Activated B cell treated with CpG ODN at 0.5 μM for 24 hours (primary cell): ENCODE results near the gene NDUFS2. TPM values are rescaled to one million over a fixed set of nuclear protein-coding genes. Genes with fewer than 3 reads are reported as not detected.

Experiments used
- ATAC-seq: fragments of 200-7000 bp; cut with Tn5 transposase; one replicate; pipeline ENCODE4 v1.10.0; 2021; ENCODE audit warnings: low read depth, mild to moderate bottlenecking, moderate library complexity
- CTCF ChIA-PET: fragments of 350-600 bp; sonication (Branson Sonifier 250); formaldehyde crosslinking; loops from one replicate; lab custom pipeline; 2021; ENCODE audit warnings: antibody characterized with exemption; lab: Charles Lee
- POLR2A ChIA-PET: fragments of 350-600 bp; sonication (Branson Sonifier 250); formaldehyde crosslinking; loops from one replicate; lab custom pipeline; 2021; ENCODE audit warnings: antibody characterized with exemption; lab: Charles Lee
- DNase-seq: peaks from one replicate; pipeline ENCODE4 v3.0.0; 2022
- H3K27ac Mint-ChIP-seq: one replicate; pipeline ENCODE4 v1.8.0; 2020; ENCODE audit warnings: mixed read lengths
- H3K27me3 Mint-ChIP-seq: one replicate; pipeline ENCODE4 v1.8.0; 2021; ENCODE audit warnings: mixed read lengths
- H3K36me3 Mint-ChIP-seq: one replicate; pipeline ENCODE4 v1.8.0; 2021; ENCODE audit warnings: low read depth, mixed read lengths
- H3K4me1 Mint-ChIP-seq: one replicate; pipeline ENCODE4 v1.8.0; 2021; ENCODE audit warnings: mixed read lengths
- H3K4me3 Mint-ChIP-seq: one replicate; pipeline ENCODE4 v1.8.0; 2020; ENCODE audit warnings: mild to moderate bottlenecking, mixed read lengths
- H3K9me3 Mint-ChIP-seq: one replicate; pipeline ENCODE4 v1.8.0; 2020; ENCODE audit warnings: mixed read lengths
- CTCF ChIP-seq: fragments of 200-600 bp; IDR thresholded peaks from one replicate; pipeline ENCODE4 v1.8.0; 2022; ENCODE audit warnings: antibody characterized with exemption, mild to moderate bottlenecking
- intact Hi-C: fragments of 100-400 bp; cut with micrococcal nuclease; formaldehyde crosslinking; loops from one replicate; pipeline ENCODE4 v1.15.1; 2024
- total RNA-seq: library from RNA; stranded (reverse); gene quantifications from 2 replicates; pipeline ENCODE4 v1.2.3, GENCODE V29; 2022

The NDUFS2 gene
- total RNA-seq, 1 donor from 2014 or later, result 73.9 TPM

- H3K36me3 Mint-ChIP-seq, result peaks cover 32% of the 10 kb centered on the region
- DNase-seq (no peak), ATAC-seq (no peak)
- ChIA-PET CTCF (interaction anchor here (0.7 to 3.4 kb wide), 5 partner anchors 62 to 154 kb away, joined by 3 to 16 read pairs (median 4); partner anchors contain the start of gene CFAP126), POLR2A (interaction anchor here (0.5 to 3.2 kb wide), 3 partner anchors 11 to 86 kb away, joined by 3 to 26 read pairs (median 3); no protein-coding TSS in a partner anchor)
- peaks cover 10% of the 10 kb centered on the region for H3K27me3 Mint-ChIP-seq
- intact Hi-C loops, result no loop called here
- H3K9me3 Mint-ChIP-seq, result no peaks in the 10 kb centered on the region
- TF ChIP-seq CTCF, result no peak
- H3K4me1 Mint-ChIP-seq, result peaks cover 29% of the 10 kb centered on the region
- no peak overlapping the region for H3K27ac Mint-ChIP-seq
- H3K4me3 Mint-ChIP-seq, result no peak overlapping the region
Measured at GRCh38 chr1:161228032-161228431, 25.9 kb downstream of the NDUFS2 start.

GRCh38 chr1:161229896-161230295, 27.7 kb downstream of the NDUFS2 start:
- ChIA-PET POLR2A (no interaction called here), CTCF (interaction anchor here (1.2 to 1.8 kb wide), 3 partner anchors 16 to 152 kb away, joined by 3 to 11 read pairs (median 9); no protein-coding TSS in a partner anchor)
- Mint-ChIP-seq H3K9me3 (no peaks in the 10 kb centered on the region), H3K4me3 (no peak overlapping the region), H3K36me3 (peaks cover 32% of the 10 kb centered on the region), H3K27ac (no peak overlapping the region), H3K27me3 (no peaks in the 10 kb centered on the region), H3K4me1 (peaks cover 29% of the 10 kb centered on the region)
- DNase-seq (no peak), ATAC-seq (no peak)
- intact Hi-C loops, result no loop called here
- TF ChIP-seq CTCF, result no peak

GRCh38 chr1:161230762-161231161, 28.6 kb downstream of the NDUFS2 start:
- no peak for TF ChIP-seq CTCF
- POLR2A ChIA-PET, result no interaction called here
- intact Hi-C loops, result no loop called here
- peaks cover 4% of the 10 kb centered on the region for H3K27me3 Mint-ChIP-seq
- no peak for ATAC-seq
- no peaks in the 10 kb centered on the region for H3K9me3 Mint-ChIP-seq
- no peak overlapping the region for H3K27ac Mint-ChIP-seq
- peaks cover 32% of the 10 kb centered on the region for H3K36me3 Mint-ChIP-seq
- no peak overlapping the region for H3K4me3 Mint-ChIP-seq
- peaks cover 21% of the 10 kb centered on the region for H3K4me1 Mint-ChIP-seq
- no peak for DNase-seq
- CTCF ChIA-PET, result interaction anchor here (1.7 to 1.8 kb wide), 2 partner anchors 61 to 151 kb away, joined by 9 to 11 read pairs; no protein-coding TSS in a partner anchor

- TF ChIP-seq CTCF, result no peak
- Mint-ChIP-seq H3K27ac (no peak overlapping the region), H3K36me3 (peaks cover 23% of the 10 kb centered on the region), H3K4me1 (no peaks in the 10 kb centered on the region), H3K27me3 (peaks cover 12% of the 10 kb centered on the region), H3K9me3 (no peaks in the 10 kb centered on the region), H3K4me3 (no peak overlapping the region)
- DNase-seq, result no peak
- ChIA-PET CTCF (no interaction called here), POLR2A (no interaction called here)
- ATAC-seq, result no peak
- intact Hi-C loops, result no loop called here
Measured at GRCh38 chr1:161233102-161233501, 30.9 kb downstream of the NDUFS2 start.

GRCh38 chr1:161235957-161236775, 34.0 kb downstream of the NDUFS2 start:
- ATAC-seq (no peak), DNase-seq (no peak)
- Mint-ChIP-seq H3K4me3 (no peak overlapping the region), H3K27me3 (peaks cover 24% of the 10 kb centered on the region), H3K4me1 (no peaks in the 10 kb centered on the region), H3K36me3 (no peaks in the 10 kb centered on the region), H3K27ac (no peak overlapping the region), H3K9me3 (no peaks in the 10 kb centered on the region)
- ChIA-PET CTCF (interaction anchor here (1.1 kb wide), 1 partner anchor 146 kb away, joined by 3 read pairs; no protein-coding TSS in a partner anchor), POLR2A (interaction anchor here (1.2 kb wide), 1 partner anchor 10 kb away, joined by 6 read pairs; the partner anchor contains the start of gene TOMM40L)
- no peak for TF ChIP-seq CTCF
- intact Hi-C loops, result no loop called here
